H9 (cell line): Measurements from ENCODE around the gene MMP19. TPM values are rescaled to one million over a fixed set of nuclear protein-coding genes. Genes with fewer than 3 reads are reported as not detected.
A peak's percentile ranks its signal among the peaks of the same experiment; 100 is the strongest.

Source experiments
- DNase-seq: peaks from one replicate; pipeline ENCODE4 v3.0.0-alpha.2; 2017
- H2AFZ ChIP-seq: one replicate; pipeline ENCODE4 v1.6.1; 2013; ENCODE audit warnings: mild to moderate bottlenecking, low read length, control low read depth, moderate library complexity
- H2AK5ac ChIP-seq: 2 replicates; pipeline ENCODE4 v1.6.1; 2013; ENCODE audit warnings: low read length, control low read depth, mixed read lengths; ENCODE audit not compliant: insufficient read length
- H2BK120ac ChIP-seq: one replicate; pipeline ENCODE4 v1.6.1; 2013; ENCODE audit warnings: low read depth, mild to moderate bottlenecking, low read length, control low read depth, inconsistent platforms; ENCODE audit not compliant: poor library complexity, severe bottlenecking
- H2BK12ac ChIP-seq: 2 replicates; pipeline ENCODE4 v1.6.1; 2013; ENCODE audit warnings: low read length, control low read depth, mixed read lengths, low read depth; ENCODE audit not compliant: insufficient read length
- H2BK15ac ChIP-seq: 2 replicates; pipeline ENCODE4 v1.6.1; 2013; ENCODE audit warnings: low read depth, low read length, control low read depth
- H2BK20ac ChIP-seq: one replicate; pipeline ENCODE4 v1.6.1; 2013; ENCODE audit warnings: low read depth, mild to moderate bottlenecking, low read length, control low read depth, inconsistent platforms; ENCODE audit not compliant: poor library complexity, severe bottlenecking
- H2BK5ac ChIP-seq: 2 replicates; pipeline ENCODE4 v1.6.1; 2013; ENCODE audit warnings: low read length, control low read depth, mixed read lengths; ENCODE audit not compliant: insufficient read length
- H3K14ac ChIP-seq: 2 replicates; pipeline ENCODE4 v1.6.1; 2013; ENCODE audit warnings: low read length, control low read depth; ENCODE audit not compliant: insufficient read depth
- H3K18ac ChIP-seq: 2 replicates; pipeline ENCODE4 v1.6.1; 2013; ENCODE audit warnings: low read depth, mild to moderate bottlenecking, mixed read lengths, low read length, control low read depth; ENCODE audit not compliant: insufficient read length
- H3K23ac ChIP-seq: 2 replicates; pipeline ENCODE4 v1.6.1; 2013; ENCODE audit warnings: low read length, control low read depth, mixed read lengths, low read depth; ENCODE audit not compliant: insufficient read length
- H3K23me2 ChIP-seq: 2 replicates; pipeline ENCODE4 v1.6.1; 2013; ENCODE audit warnings: low read depth, mild to moderate bottlenecking, mixed read lengths, low read length, control low read depth; ENCODE audit not compliant: insufficient read length, poor library complexity, severe bottlenecking
- H3K27ac ChIP-seq: 2 replicates; pipeline ENCODE4 v1.5.1; 2013; ENCODE audit warnings: low read length, control low read depth, mixed read lengths, low read depth; ENCODE audit not compliant: insufficient read length
- H3K27me3 ChIP-seq: 2 replicates; pipeline ENCODE4 v1.6.1; 2013; ENCODE audit warnings: low read length, control low read depth, inconsistent platforms; ENCODE audit not compliant: insufficient read depth
- H3K4ac ChIP-seq: 2 replicates; pipeline ENCODE4 v1.6.1; 2013; ENCODE audit warnings: low read depth, mild to moderate bottlenecking, control low read depth, inconsistent platforms, low read length, moderate library complexity
- H3K4me1 ChIP-seq: 2 replicates; pipeline ENCODE4 v1.6.1; 2013; ENCODE audit warnings: low read length, control low read depth, inconsistent platforms; ENCODE audit not compliant: insufficient read depth
- H3K4me2 ChIP-seq: 2 replicates; pipeline ENCODE4 v1.6.1; 2013; ENCODE audit warnings: low read length, control low read depth, mixed read lengths; ENCODE audit not compliant: insufficient read length, insufficient read depth
- H3K56ac ChIP-seq: 2 replicates; pipeline ENCODE4 v1.6.1; 2013; ENCODE audit warnings: low read depth, mild to moderate bottlenecking, mixed read lengths, low read length, control low read depth; ENCODE audit not compliant: insufficient read length
- H3K79me1 ChIP-seq: 2 replicates; pipeline ENCODE4 v1.6.1; 2013; ENCODE audit warnings: low read depth, mild to moderate bottlenecking, moderate library complexity, low read length, control low read depth, inconsistent platforms; ENCODE audit not compliant: insufficient read depth, poor library complexity, severe bottlenecking
- H3K79me2 ChIP-seq: 2 replicates; pipeline ENCODE4 v1.6.1; 2013; ENCODE audit warnings: low read length, control low read depth, inconsistent platforms; ENCODE audit not compliant: insufficient read depth
- H3K9ac ChIP-seq: 2 replicates; pipeline ENCODE4 v1.6.1; 2013; ENCODE audit warnings: low read length, control low read depth, mixed read lengths; ENCODE audit not compliant: insufficient read length; ENCODE audit errors: extremely low read depth
- H3K9me3 ChIP-seq: one replicate; pipeline ENCODE4 v1.6.1; 2013; ENCODE audit warnings: low read depth, low read length, inconsistent platforms; ENCODE audit not compliant: control insufficient read depth
- H3T11ph ChIP-seq: one replicate; pipeline ENCODE4 v1.6.1; 2013; ENCODE audit warnings: mild to moderate bottlenecking, low read length, control low read depth, inconsistent platforms
- H4K20me1 ChIP-seq: one replicate; pipeline ENCODE4 v1.6.1; 2013; ENCODE audit not compliant: control insufficient read depth, insufficient read length, insufficient read depth
- H4K5ac ChIP-seq: 2 replicates; pipeline ENCODE4 v1.6.1; 2013; ENCODE audit warnings: low read depth, mild to moderate bottlenecking, mixed read lengths, low read length, control low read depth; ENCODE audit not compliant: insufficient read length
- H4K8ac ChIP-seq: replicated peaks from 2 replicates; pipeline ENCODE4 v1.6.1; 2013; ENCODE audit warnings: low read length, control low read depth, mixed read lengths, low read depth; ENCODE audit not compliant: insufficient read length
- H4K91ac ChIP-seq: 2 replicates; pipeline ENCODE4 v1.6.1; 2013; ENCODE audit warnings: low read depth, mild to moderate bottlenecking, moderate library complexity, mixed read lengths, low read length, control low read depth; ENCODE audit not compliant: insufficient read length
- H3K27ac Mint-ChIP-seq, 3 experiments: 2 replicates in 2 of 3; 3 replicates in 1 of 3; pipeline ENCODE4 v1.8.0; 2020 to 2021; ENCODE audit warnings: mixed read lengths in 3 of 3, mild to moderate bottlenecking in 1 of 3, moderate library complexity in 1 of 3
- H3K27me3 Mint-ChIP-seq: 2 replicates; pipeline ENCODE4 v1.8.0; 2021; ENCODE audit warnings: low read depth, mild to moderate bottlenecking, moderate library complexity, mixed read lengths
- H3K36me3 Mint-ChIP-seq, 3 experiments: 2 replicates in 2 of 3; 3 replicates in 1 of 3; pipeline ENCODE4 v1.8.0; 2020 to 2021; ENCODE audit warnings: low read depth in 3 of 3, mixed read lengths in 3 of 3; ENCODE audit not compliant: insufficient read depth in 1 of 3
- H3K4me1 Mint-ChIP-seq, 2 experiments: 2 replicates each; pipeline ENCODE4 v1.8.0; 2020; ENCODE audit warnings: mixed read lengths in 2 of 2
- H3K4me3 Mint-ChIP-seq, 2 experiments: 2 replicates in 1 of 2; 3 replicates in 1 of 2; pipeline ENCODE4 v1.8.0; 2020 to 2021; ENCODE audit warnings: mild to moderate bottlenecking in 2 of 2, mixed read lengths in 2 of 2, moderate library complexity in 1 of 2
- H3K9me3 Mint-ChIP-seq, 2 experiments: 2 replicates in 1 of 2; 3 replicates in 1 of 2; pipeline ENCODE4 v1.8.0; 2020; ENCODE audit warnings: mild to moderate bottlenecking in 2 of 2, mixed read lengths in 2 of 2, moderate library complexity in 1 of 2
- CTCF ChIP-seq: fragments of 200-600 bp; sonication (generic); conservative IDR thresholded peaks from 3 replicates; pipeline ENCODE4 v1.8.0; 2021; ENCODE audit warnings: antibody characterized with exemption, mild to moderate bottlenecking
- WGBS: extraction: QIAGEN DNeasy Blood & Tissue Kit; methylation state at CpG from one replicate; pipeline ENCODE4 v1.1.7; 2013; ENCODE audit warnings: missing lambda C conversion rate, low lambda C conversion rate, mixed read lengths; ENCODE audit not compliant: insufficient read length; ENCODE audit errors: extremely low coverage; 5-methylcytosine and 5-hydroxymethylcytosine counted together
- total RNA-seq: library from RNA; stranded (reverse); gene quantifications from 2 replicates; pipeline ENCODE4 v1.2.1, GENCODE V29; 2021

MMP19 gene
- total RNA-seq, 1 experiment from 2014 or later = 1.7 TPM

GRCh38 chr12:55822228-55822627, 20.5 kb downstream of the MMP19 start:
- Histone ChIP-seq H3K14ac (no peak overlapping the region), H3K4me2 (no peak overlapping the region), H3K9me3 (no peaks in the 10 kb centered on the region), H4K20me1 (no peaks in the 10 kb centered on the region), H3K27ac (no peak overlapping the region), H3K56ac (no peak overlapping the region), H4K8ac (no peak overlapping the region), H3K23me2 (peaks cover 10% of the 10 kb centered on the region), H3K4ac (no peak overlapping the region), H3K27me3 (no peaks in the 10 kb centered on the region), H3K79me2 (peaks cover 4% of the 10 kb centered on the region; the same call in 1 of the 2 replicates), H4K91ac (no peak overlapping the region), H2BK15ac (no peak overlapping the region), H2BK120ac (no peak overlapping the region), H2BK5ac (no peak overlapping the region), H3T11ph (no peak overlapping the region), H3K79me1 (peaks cover 2% of the 10 kb centered on the region), H3K18ac (no peak overlapping the region), H2BK12ac (no peak overlapping the region), H2AK5ac (no peak overlapping the region), H4K5ac (no peak overlapping the region), H2BK20ac (no peak overlapping the region), H2AFZ (no peak overlapping the region), H3K4me1 (no peaks in the 10 kb centered on the region), H3K9ac (no peak overlapping the region), H3K23ac (no peak overlapping the region)
- peaks cover 29 to 57% (median 52%) of the 10 kb centered on the region in 3 experiments; a peak in 6 of 7 replicates for H3K36me3 Mint-ChIP-seq
- H3K9me3 Mint-ChIP-seq = no peaks in the 10 kb centered on the region
- peaks cover 26 to 28% of the 10 kb centered on the region in 2 experiments for H3K4me1 Mint-ChIP-seq
- no peak overlapping the region for H3K4me3 Mint-ChIP-seq
- peak overlapping the region in 1 of 3 experiments; percentile 79; a peak in 4 of 7 replicates for H3K27ac Mint-ChIP-seq
- TF ChIP-seq CTCF = peak; percentile 66
- no CpG with 5 or more reads among the region's 6 CpGs for WGBS
- DNase-seq = no peak
- no peaks in the 10 kb centered on the region for H3K27me3 Mint-ChIP-seq
